ENCODE results near the gene GMPPB.
A peak's percentile ranks its signal among the peaks of the same experiment; 100 is the strongest.
"Not testable (repeated sequence)": the region's sequence is repeated elsewhere in the genome, so short reads cannot be mapped to it uniquely, and the experiment has no call there.

Gene GMPPB

GRCh38 chr3:49723628-49724551, at the start of gene GMPPB:
Gene GMPPB, minus strand, starts transcription at chr3:49723951. Its CDS starts 225 bp downstream, at chr3:49723726.
- Mint-ChIP-seq H3K4me1 (peaks cover 24% of the 10 kb centered on the region), H3K9me3 (no peaks in the 10 kb centered on the region), H3K27ac (peak within 1 kb of the TSS; percentile 89), H3K4me3 (peak within 1 kb of the TSS; percentile 92), H3K36me3 (peaks cover 2% of the 10 kb centered on the region), H3K27me3 (no peaks in the 10 kb centered on the region)

- Mint-ChIP-seq H3K9me3 (no peaks in the 10 kb centered on the region), H3K4me1 (peaks cover 65% of the 10 kb centered on the region), H3K36me3 (no peaks in the 10 kb centered on the region), H3K27me3 (no peaks in the 10 kb centered on the region), H3K4me3 (no peak overlapping the region), H3K27ac (no peak overlapping the region)
Measured at GRCh38 chr3:49772703-49773102, 49.0 kb upstream of the GMPPB start.

- H3K4me1 Mint-ChIP-seq: peaks cover 61% of the 10 kb centered on the region
- H3K27ac Mint-ChIP-seq: no peak overlapping the region
- no peak overlapping the region for H3K4me3 Mint-ChIP-seq
- no peaks in the 10 kb centered on the region for H3K9me3 Mint-ChIP-seq
- no peaks in the 10 kb centered on the region for H3K36me3 Mint-ChIP-seq
- H3K27me3 Mint-ChIP-seq: no peaks in the 10 kb centered on the region
Measured at GRCh38 chr3:49771340-49771938, 47.7 kb upstream of the GMPPB start.

- Mint-ChIP-seq H3K27ac (peak overlapping the region; percentile 46), H3K36me3 (no peaks in the 10 kb centered on the region), H3K4me3 (no peak overlapping the region), H3K27me3 (no peaks in the 10 kb centered on the region), H3K4me1 (peaks cover 55% of the 10 kb centered on the region), H3K9me3 (no peaks in the 10 kb centered on the region)
Measured at GRCh38 chr3:49769926-49770325, 46.2 kb upstream of the GMPPB start.

DNA sequence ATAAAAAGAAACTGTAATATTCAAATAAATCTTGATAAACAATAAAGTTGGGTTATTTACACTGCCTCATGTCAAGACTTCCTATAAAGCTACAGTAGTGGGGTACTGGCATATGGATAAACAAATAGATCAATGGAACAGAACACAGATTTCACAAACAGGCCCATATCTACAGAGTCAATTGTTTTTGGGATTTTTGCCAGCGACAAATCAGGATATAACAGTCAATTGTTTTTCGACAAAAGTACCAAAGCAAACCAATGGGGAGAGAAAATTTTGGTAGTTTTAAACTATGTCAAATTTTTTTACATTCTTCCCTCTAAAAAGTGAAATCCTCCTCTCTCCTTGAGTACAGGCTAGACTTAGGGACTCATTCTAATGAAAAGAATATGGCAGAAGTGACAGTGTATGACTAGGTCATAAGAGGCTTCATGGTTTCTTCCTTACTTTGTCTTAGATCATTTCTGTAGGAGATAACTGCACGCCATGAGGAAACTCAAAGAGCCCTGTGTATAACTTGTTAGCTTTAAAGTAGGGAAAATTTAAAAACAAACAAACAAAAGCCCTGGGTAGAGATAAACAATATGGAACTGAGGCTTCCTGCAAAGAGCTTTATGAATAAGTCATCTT, 45.6 kb upstream of the GMPPB start:
- Mint-ChIP-seq H3K27me3 (no peaks in the 10 kb centered on the region), H3K36me3 (no peaks in the 10 kb centered on the region), H3K4me1 (peaks cover 54% of the 10 kb centered on the region), H3K9me3 (no peaks in the 10 kb centered on the region), H3K27ac (peak overlapping the region; percentile 42), H3K4me3 (no peak overlapping the region)

DNA sequence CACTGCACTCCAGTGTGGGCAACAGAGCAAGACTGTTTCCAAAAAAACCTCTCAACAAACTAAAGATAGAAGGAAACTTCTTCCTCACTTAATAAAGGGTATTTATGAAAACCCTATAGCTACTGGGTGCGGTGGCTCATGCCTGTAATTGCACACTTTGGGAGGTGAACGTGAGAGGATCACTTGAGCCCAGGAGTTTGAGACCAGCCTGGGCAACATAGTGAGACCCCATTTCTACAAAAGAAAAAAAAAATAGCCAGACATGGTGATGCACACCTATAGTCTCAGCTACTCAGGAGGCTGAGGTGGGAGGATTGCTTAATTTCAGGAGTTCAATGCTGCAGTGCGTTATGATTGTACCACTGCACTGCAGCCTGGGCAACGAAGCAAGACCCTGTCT, 40.2 kb upstream of the GMPPB start:
- Mint-ChIP-seq H3K27ac (no peak overlapping the region), H3K36me3 (peaks cover 1% of the 10 kb centered on the region), H3K27me3 (no peaks in the 10 kb centered on the region), H3K9me3 (no peaks in the 10 kb centered on the region), H3K4me1 (peaks cover 27% of the 10 kb centered on the region), H3K4me3 (no peak overlapping the region)

DNA sequence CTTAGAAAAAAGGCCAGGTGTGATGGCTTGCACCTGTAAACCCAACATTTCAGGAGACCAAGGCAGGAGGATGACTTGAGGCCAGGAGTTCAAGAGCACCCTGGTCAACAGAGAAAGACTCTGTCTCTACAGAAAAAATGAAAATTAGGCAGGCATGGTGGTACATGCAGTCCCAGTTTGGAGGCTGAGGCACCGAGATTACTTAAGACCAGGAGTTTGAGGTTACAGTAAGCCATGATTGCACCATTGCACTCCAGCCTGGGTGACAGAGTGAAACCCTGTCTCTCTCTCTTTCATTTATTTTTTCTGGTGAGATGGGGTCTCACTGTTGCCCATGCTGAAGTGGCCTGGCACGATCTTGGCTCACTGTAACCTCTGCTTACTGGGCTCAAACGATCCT, 37.9 kb upstream of the GMPPB start:
- peaks cover 3% of the 10 kb centered on the region for H3K36me3 Mint-ChIP-seq
- no peak overlapping the region for H3K4me3 Mint-ChIP-seq
- H3K4me1 Mint-ChIP-seq: peaks cover 31% of the 10 kb centered on the region
- H3K27me3 Mint-ChIP-seq: no peaks in the 10 kb centered on the region
- no peak overlapping the region for H3K27ac Mint-ChIP-seq
- no peaks in the 10 kb centered on the region for H3K9me3 Mint-ChIP-seq

DNA sequence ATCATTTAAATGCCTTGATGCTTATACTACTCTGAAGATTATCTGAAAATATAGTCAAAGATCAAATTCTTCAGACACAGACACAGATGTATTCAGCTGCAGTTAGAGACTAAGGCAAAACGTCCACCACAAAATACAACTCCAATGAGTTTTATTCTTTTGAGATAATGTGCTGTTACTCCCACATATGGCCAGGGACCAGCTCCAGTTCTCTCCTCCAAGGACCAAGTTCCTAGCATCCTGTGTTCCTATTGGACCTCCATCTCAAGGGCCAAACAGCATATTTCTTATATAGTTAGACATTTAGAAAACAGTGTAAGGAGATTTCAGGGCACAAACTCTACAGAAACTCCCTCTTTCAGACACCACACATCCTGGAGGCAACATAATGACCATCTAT, 35.5 kb upstream of the GMPPB start:
- Mint-ChIP-seq H3K4me1 (peaks cover 41% of the 10 kb centered on the region), H3K36me3 (peaks cover 3% of the 10 kb centered on the region), H3K27ac (no peak overlapping the region), H3K27me3 (no peaks in the 10 kb centered on the region), H3K4me3 (no peak overlapping the region), H3K9me3 (no peaks in the 10 kb centered on the region)

DNA sequence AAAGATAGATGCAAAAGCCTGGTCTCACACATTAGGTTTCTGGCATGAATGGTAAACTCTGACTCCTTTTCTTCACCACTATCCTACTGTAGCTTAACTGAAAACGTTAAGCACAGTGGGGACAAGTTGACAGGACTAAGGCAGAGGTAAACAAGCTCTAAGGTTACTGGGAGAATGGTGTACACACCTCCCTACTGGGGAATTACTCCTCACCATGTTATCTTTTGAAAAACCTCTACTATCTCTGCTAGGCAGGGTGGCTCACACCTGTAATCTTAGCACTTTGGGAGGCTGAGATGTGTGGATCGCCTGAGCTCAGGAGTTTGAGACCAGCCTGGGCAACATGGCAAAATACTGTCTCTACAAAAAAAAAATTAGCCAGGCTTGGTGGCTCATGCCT, 33.4 kb upstream of the GMPPB start:
- peaks cover 53% of the 10 kb centered on the region for H3K4me1 Mint-ChIP-seq
- H3K27ac Mint-ChIP-seq: no peak overlapping the region
- H3K27me3 Mint-ChIP-seq: no peaks in the 10 kb centered on the region
- H3K4me3 Mint-ChIP-seq: no peak overlapping the region
- H3K9me3 Mint-ChIP-seq: no peaks in the 10 kb centered on the region
- H3K36me3 Mint-ChIP-seq: peaks cover 2% of the 10 kb centered on the region

- H3K27me3 Mint-ChIP-seq: no peaks in the 10 kb centered on the region
- no peak overlapping the region for H3K27ac Mint-ChIP-seq
- H3K9me3 Mint-ChIP-seq: no peaks in the 10 kb centered on the region
- H3K4me1 Mint-ChIP-seq: peaks cover 53% of the 10 kb centered on the region
- peaks cover 2% of the 10 kb centered on the region for H3K36me3 Mint-ChIP-seq
- no peak overlapping the region for H3K4me3 Mint-ChIP-seq
Measured at GRCh38 chr3:49756036-49756435, 32.3 kb upstream of the GMPPB start.

DNA sequence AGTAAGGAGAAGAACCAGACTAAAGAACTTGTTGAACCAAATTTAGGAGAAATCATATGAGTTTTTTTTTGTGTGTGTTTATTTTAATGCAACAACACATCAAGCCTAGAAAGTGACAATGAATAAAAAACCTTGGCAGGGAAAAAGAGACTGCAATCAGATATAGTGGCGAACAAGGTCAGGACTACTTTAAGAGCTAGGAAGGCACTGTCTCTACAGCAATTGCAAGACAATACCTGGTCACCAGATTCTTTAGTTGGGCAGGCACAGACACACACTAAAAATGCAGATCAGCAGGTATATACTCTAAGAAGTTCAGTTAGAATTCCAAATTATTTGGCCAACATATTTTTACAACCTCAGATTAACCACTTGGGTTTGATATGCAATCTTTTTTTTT, 30.8 kb upstream of the GMPPB start:
- Mint-ChIP-seq H3K4me1 (peaks cover 47% of the 10 kb centered on the region), H3K9me3 (no peaks in the 10 kb centered on the region), H3K27me3 (no peaks in the 10 kb centered on the region), H3K27ac (no peak overlapping the region), H3K4me3 (no peak overlapping the region), H3K36me3 (peaks cover 2% of the 10 kb centered on the region)

DNA sequence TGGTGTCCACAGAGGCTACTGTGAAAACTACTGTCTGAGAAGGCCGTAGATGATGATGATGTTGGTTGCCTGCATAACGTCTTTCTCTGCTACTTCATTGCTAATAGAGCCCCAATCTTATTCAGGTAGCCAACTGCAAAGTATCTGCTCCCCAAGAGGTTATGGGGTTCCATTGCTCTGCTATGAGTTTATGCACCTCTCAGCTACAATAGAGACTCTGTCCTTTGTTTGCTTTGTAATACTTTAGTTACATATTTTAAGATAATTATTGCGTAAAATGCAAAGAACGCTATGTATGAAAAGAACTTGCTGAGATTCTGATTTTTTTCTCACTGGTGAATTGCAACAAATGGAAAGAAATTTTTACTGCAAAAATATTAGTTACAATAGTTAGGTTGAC, 27.8 kb upstream of the GMPPB start:
- no peak overlapping the region for H3K4me3 Mint-ChIP-seq
- H3K27ac Mint-ChIP-seq: no peak overlapping the region
- H3K27me3 Mint-ChIP-seq: no peaks in the 10 kb centered on the region
- H3K4me1 Mint-ChIP-seq: peaks cover 40% of the 10 kb centered on the region
- H3K9me3 Mint-ChIP-seq: no peaks in the 10 kb centered on the region
- peaks cover 4% of the 10 kb centered on the region for H3K36me3 Mint-ChIP-seq

DNA sequence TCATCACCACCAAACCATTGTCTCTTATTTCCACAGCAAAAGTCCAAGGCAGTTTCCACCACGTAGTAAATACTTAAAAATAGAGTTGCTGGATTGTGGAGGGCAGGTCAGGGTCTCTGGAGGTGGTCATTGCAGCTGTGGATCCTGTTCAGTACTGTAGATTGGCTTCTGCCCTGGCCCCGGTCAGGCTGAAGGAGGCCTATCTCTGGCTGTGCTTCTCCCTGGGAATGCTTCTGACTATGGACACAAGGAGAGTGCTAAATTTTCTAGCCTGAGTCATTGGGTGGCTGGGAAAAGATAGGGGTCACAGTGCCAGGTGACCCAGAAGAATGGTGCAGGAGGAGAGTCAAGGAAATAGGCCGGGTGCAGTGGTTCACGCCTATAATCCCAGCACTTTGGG, 26.3 kb upstream of the GMPPB start:
- Mint-ChIP-seq H3K27me3 (no peaks in the 10 kb centered on the region), H3K4me1 (peaks cover 32% of the 10 kb centered on the region), H3K36me3 (peaks cover 4% of the 10 kb centered on the region), H3K4me3 (no peak overlapping the region), H3K9me3 (no peaks in the 10 kb centered on the region), H3K27ac (peak overlapping the region; percentile 33)

- peaks cover 27% of the 10 kb centered on the region for H3K4me1 Mint-ChIP-seq
- H3K4me3 Mint-ChIP-seq, H3K36me3 Mint-ChIP-seq, H3K27me3 Mint-ChIP-seq, H3K9me3 Mint-ChIP-seq, H3K27ac Mint-ChIP-seq: not testable (repeated sequence)
Measured at GRCh38 chr3:49748874-49749273, 25.1 kb upstream of the GMPPB start.

DNA sequence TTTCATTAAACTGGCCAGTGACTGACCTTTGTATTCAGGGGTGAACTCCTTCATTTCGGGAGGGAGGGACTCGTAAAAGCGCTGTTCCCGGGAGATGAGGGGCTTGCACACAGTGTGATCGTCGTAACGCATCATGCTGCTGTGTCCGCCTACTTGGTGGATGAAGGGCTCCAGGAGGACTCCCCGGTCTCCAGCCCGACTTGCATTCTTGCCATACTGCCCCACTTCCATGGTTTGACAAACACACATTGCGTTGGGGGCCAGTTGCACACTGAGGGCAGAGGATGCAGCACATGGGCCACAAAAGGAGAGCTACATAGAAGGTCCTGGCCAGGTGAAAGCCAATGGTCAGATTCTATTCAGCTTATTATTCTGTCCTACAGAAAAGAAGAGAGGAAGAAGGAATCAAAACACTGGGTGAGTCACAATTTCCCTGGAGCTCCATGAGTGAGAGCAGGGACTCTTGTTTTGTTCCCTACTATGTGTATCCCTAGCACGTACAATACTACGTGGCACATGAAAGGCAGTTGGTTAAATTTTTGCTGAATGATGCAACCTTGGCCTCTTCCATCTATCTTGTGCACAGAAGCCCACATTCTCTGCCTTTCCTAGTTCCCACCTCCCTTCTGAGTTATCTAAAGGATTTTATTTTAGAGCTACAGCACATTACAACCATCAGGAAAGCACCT, 24.2 kb upstream of the GMPPB start:
- peak overlapping the region; percentile 59 for H3K27ac Mint-ChIP-seq
- no peaks in the 10 kb centered on the region for H3K27me3 Mint-ChIP-seq
- H3K4me3 Mint-ChIP-seq: no peak overlapping the region
- peaks cover 19% of the 10 kb centered on the region for H3K4me1 Mint-ChIP-seq
- no peaks in the 10 kb centered on the region for H3K9me3 Mint-ChIP-seq
- H3K36me3 Mint-ChIP-seq: peaks cover 6% of the 10 kb centered on the region
